Measurements from ENCODE around the gene PDCD7.
"Not testable (repeated sequence)": the region's sequence is repeated elsewhere in the genome, so short reads cannot be mapped to it uniquely, and the experiment has no call there.

PDCD7 gene

GRCh38 chr15:65172531-65172930, 38.9 kb upstream of the PDCD7 start:
- TF ChIP-seq Cebpa-rat (IDR thresholded peaks at IDR 0.05): no peak
- peak overlapping the region in 6 of 11 experiments; percentile 14 to 56 (median 41); a peak in 8 of 22 replicates for H3K4me2 ChIP-seq
- no peaks in the 10 kb centered on the region for H3K27me3 ChIP-seq

GRCh38 chr15:65171428-65171827, 37.8 kb upstream of the PDCD7 start:
- peaks cover 27 to 94% (median 80%) of the 10 kb centered on the region in 11 experiments; a peak in 20 of 22 replicates for H4K20me1 ChIP-seq
- no peak overlapping the region for H3K27ac ChIP-seq
- no peaks in the 10 kb centered on the region for H3K27me3 ChIP-seq
- no peak for TF ChIP-seq Cebpa-rat (IDR thresholded peaks at IDR 0.05)
- no peak overlapping the region for H3K9ac ChIP-seq
- H3K4me1 ChIP-seq: peaks cover 0 to 12% (median 7%) of the 10 kb centered on the region in 10 experiments; a peak in 13 of 20 replicates
- no peak overlapping the region for H3K4me2 ChIP-seq
- no peak overlapping the region for H3K4me3 ChIP-seq
- H3K36me3 ChIP-seq: peaks cover 86 to 95% (median 90%) of the 10 kb centered on the region in 11 experiments
- H3K9me3 ChIP-seq (replicated peaks in 1 of 11): no peaks in the 10 kb centered on the region

More at GRCh38 chr15:65172531-65172930, 38.9 kb upstream of the PDCD7 start:
- Histone ChIP-seq H3K36me3 (peaks cover 88 to 95% (median 90%) of the 10 kb centered on the region in 11 experiments), H3K9ac (peak overlapping the region in 2 of 11 experiments; percentile 16 to 40; a peak in 3 of 22 replicates), H4K20me1 (peaks cover 26 to 94% (median 79%) of the 10 kb centered on the region in 11 experiments; a peak in 18 of 22 replicates), H3K27ac (peak overlapping the region in 5 of 11 experiments; percentile 13 to 40 (median 28); a peak in 4 of 22 replicates), H3K4me1 (peaks cover 0 to 12% (median 7%) of the 10 kb centered on the region in 10 experiments; a peak in 13 of 20 replicates), H3K9me3 (replicated peaks in 1 of 11) (no peaks in the 10 kb centered on the region), H3K4me3 (no peak overlapping the region)

- TF ChIP-seq Cebpa-rat (IDR thresholded peaks at IDR 0.05): no peak
- Histone ChIP-seq H3K4me2 (no peak overlapping the region), H3K27ac (no peak overlapping the region), H3K4me3 (no peak overlapping the region), H3K4me1 (no peaks in the 10 kb centered on the region), H3K9ac (no peak overlapping the region), H3K9me3 (replicated peaks in 1 of 11) (no peaks in the 10 kb centered on the region), H4K20me1 (peaks cover 23 to 93% (median 74%) of the 10 kb centered on the region in 11 experiments; a peak in 20 of 22 replicates), H3K36me3 (peaks cover 79 to 92% (median 87%) of the 10 kb centered on the region in 11 experiments), H3K27me3 (no peaks in the 10 kb centered on the region)
Measured at GRCh38 chr15:65165875-65166274, 32.3 kb upstream of the PDCD7 start.

- no peak for TF ChIP-seq Cebpa-rat (IDR thresholded peaks at IDR 0.05)
- no peaks in the 10 kb centered on the region for H3K27me3 ChIP-seq
- no peaks in the 10 kb centered on the region for H3K9me3 ChIP-seq (replicated peaks in 1 of 11)
- H4K20me1 ChIP-seq: peaks cover 23 to 92% (median 62%) of the 10 kb centered on the region in 11 experiments; a peak in 20 of 22 replicates
- H3K4me2 ChIP-seq: no peak overlapping the region
- no peak overlapping the region for H3K27ac ChIP-seq
- no peak overlapping the region for H3K9ac ChIP-seq
- H3K4me3 ChIP-seq: no peak overlapping the region
- H3K36me3 ChIP-seq: peaks cover 75 to 91% (median 87%) of the 10 kb centered on the region in 11 experiments
- no peaks in the 10 kb centered on the region for H3K4me1 ChIP-seq
Measured at GRCh38 chr15:65164139-65164538, 30.5 kb upstream of the PDCD7 start.

- Histone ChIP-seq H3K27ac (no peak overlapping the region), H3K9me3 (replicated peaks in 1 of 11) (no peaks in the 10 kb centered on the region), H4K20me1 (peaks cover 24 to 97% (median 59%) of the 10 kb centered on the region in 11 experiments; a peak in 20 of 22 replicates), H3K36me3 (peaks cover 81 to 96% (median 92%) of the 10 kb centered on the region in 11 experiments), H3K9ac (no peak overlapping the region), H3K4me1 (no peaks in the 10 kb centered on the region), H3K4me2 (no peak overlapping the region), H3K4me3 (no peak overlapping the region), H3K27me3 (no peaks in the 10 kb centered on the region)
- TF ChIP-seq Cebpa-rat (IDR thresholded peaks at IDR 0.05): no peak
Measured at GRCh38 chr15:65163041-65163440, 29.4 kb upstream of the PDCD7 start.

GRCh38 chr15:65156692-65157091, 23.1 kb upstream of the PDCD7 start:
- no peak overlapping the region for H3K4me2 ChIP-seq
- no peaks in the 10 kb centered on the region for H3K4me1 ChIP-seq
- no peak overlapping the region for H3K27ac ChIP-seq
- no peaks in the 10 kb centered on the region for H3K9me3 ChIP-seq (replicated peaks in 1 of 11)
- H3K9ac ChIP-seq: no peak overlapping the region
- TF ChIP-seq Cebpa-rat (IDR thresholded peaks at IDR 0.05): no peak
- no peaks in the 10 kb centered on the region for H3K27me3 ChIP-seq
- peaks cover 0 to 84% (median 31%) of the 10 kb centered on the region in 11 experiments; a peak in 17 of 22 replicates for H4K20me1 ChIP-seq
- no peak overlapping the region for H3K4me3 ChIP-seq
- H3K36me3 ChIP-seq: peaks cover 92 to 98% (median 96%) of the 10 kb centered on the region in 11 experiments

GRCh38 chr15:65154720-65155119, 21.1 kb upstream of the PDCD7 start:
- H3K27ac ChIP-seq: no peak overlapping the region
- TF ChIP-seq Cebpa-rat (IDR thresholded peaks at IDR 0.05): peak in 3 of 11 experiments; percentile 20 to 71 (median 29); a peak in 2 of 22 replicates
- H3K4me2 ChIP-seq: no peak overlapping the region

GRCh38 chr15:65147902-65148301, 14.3 kb upstream of the PDCD7 start:
- H3K4me2 ChIP-seq: no peak overlapping the region
- no peaks in the 10 kb centered on the region for H3K9me3 ChIP-seq (replicated peaks in 1 of 11)
- no peak overlapping the region for H3K4me3 ChIP-seq
- H3K9ac ChIP-seq: no peak overlapping the region
- peaks cover 66 to 86% (median 76%) of the 10 kb centered on the region in 11 experiments for H3K36me3 ChIP-seq
- no peak for TF ChIP-seq Cebpa-rat (IDR thresholded peaks at IDR 0.05)
- H3K4me1 ChIP-seq: no peaks in the 10 kb centered on the region
- no peak overlapping the region for H3K27ac ChIP-seq
- H4K20me1 ChIP-seq: peaks cover 0 to 16% (median 0%) of the 10 kb centered on the region in 11 experiments; a peak in 3 of 22 replicates
- no peaks in the 10 kb centered on the region for H3K27me3 ChIP-seq

More at GRCh38 chr15:65154720-65155119, 21.1 kb upstream of the PDCD7 start:
- H3K36me3 ChIP-seq: peaks cover 97 to 100% (median 100%) of the 10 kb centered on the region in 11 experiments
- no peaks in the 10 kb centered on the region for H3K9me3 ChIP-seq (replicated peaks in 1 of 11)
- H3K4me3 ChIP-seq: no peak overlapping the region
- no peaks in the 10 kb centered on the region for H3K27me3 ChIP-seq
- H4K20me1 ChIP-seq: peaks cover 0 to 76% (median 14%) of the 10 kb centered on the region in 11 experiments; a peak in 12 of 22 replicates
- no peak overlapping the region for H3K9ac ChIP-seq
- H3K4me1 ChIP-seq: no peaks in the 10 kb centered on the region

GRCh38 chr15:65146438-65146837, 12.8 kb upstream of the PDCD7 start:
- H3K36me3 ChIP-seq: peaks cover 53 to 72% (median 62%) of the 10 kb centered on the region in 11 experiments
- peaks cover 0 to 15% (median 0%) of the 10 kb centered on the region in 11 experiments; a peak in 3 of 22 replicates for H4K20me1 ChIP-seq
- H3K9me3 ChIP-seq (replicated peaks in 1 of 11): no peaks in the 10 kb centered on the region
- TF ChIP-seq Cebpa-rat (IDR thresholded peaks at IDR 0.05): no peak
- H3K27me3 ChIP-seq: no peaks in the 10 kb centered on the region
- no peak overlapping the region for H3K4me2 ChIP-seq
- no peak overlapping the region for H3K9ac ChIP-seq
- H3K4me3 ChIP-seq: no peak overlapping the region
- H3K27ac ChIP-seq: no peak overlapping the region
- H3K4me1 ChIP-seq: no peaks in the 10 kb centered on the region

GRCh38 chr15:65138631-65139030, 5.0 kb upstream of the PDCD7 start:
- H3K36me3 ChIP-seq: peaks cover 0 to 14% (median 8%) of the 10 kb centered on the region in 11 experiments; a peak in 5 of 22 replicates
- H4K20me1 ChIP-seq, H3K4me3 ChIP-seq, H3K9ac ChIP-seq, H3K27me3 ChIP-seq, H3K4me1 ChIP-seq, H3K4me2 ChIP-seq, H3K27ac ChIP-seq: not testable (repeated sequence)
- H3K9me3 ChIP-seq (replicated peaks in 1 of 11): peaks cover 27 to 41% (median 34%) of the 10 kb centered on the region in 11 experiments

GRCh38 chr15:65137893-65138292, 4.3 kb upstream of the PDCD7 start:
- peaks cover 0 to 14% (median 8%) of the 10 kb centered on the region in 11 experiments; a peak in 5 of 22 replicates for H3K36me3 ChIP-seq

GRCh38 chr15:65137089-65137488, 3.5 kb upstream of the PDCD7 start:
- H3K27me3 ChIP-seq, H3K4me3 ChIP-seq: not testable (repeated sequence)
- H3K9me3 ChIP-seq (replicated peaks in 1 of 11): peaks cover 27 to 41% (median 34%) of the 10 kb centered on the region in 11 experiments

More at GRCh38 chr15:65137893-65138292, 4.3 kb upstream of the PDCD7 start:
- H3K27me3 ChIP-seq, H3K9ac ChIP-seq, H3K4me3 ChIP-seq, H3K4me1 ChIP-seq, H3K27ac ChIP-seq, H3K4me2 ChIP-seq, H4K20me1 ChIP-seq: not testable (repeated sequence)
- H3K9me3 ChIP-seq (replicated peaks in 1 of 11): peaks cover 27 to 41% (median 34%) of the 10 kb centered on the region in 11 experiments

More at GRCh38 chr15:65137089-65137488, 3.5 kb upstream of the PDCD7 start:
- Histone ChIP-seq H4K20me1 (peaks cover 0 to 13% (median 9%) of the 10 kb centered on the region in 11 experiments; a peak in 7 of 22 replicates), H3K36me3 (peaks cover 0 to 14% (median 8%) of the 10 kb centered on the region in 11 experiments; a peak in 5 of 22 replicates), H3K4me1 (peaks cover 9 to 15% (median 11%) of the 10 kb centered on the region in 10 experiments)
- not testable (repeated sequence) for H3K9ac ChIP-seq, H3K27ac ChIP-seq, H3K4me2 ChIP-seq

Measured in BLaER1 treated with 17β-estradiol and CSF1 and Interleukin-3, amounts not matched to agents 10 nM and 100 nM (cell line).